Hematopoietic multipotent progenitor cell treated with erythropoietin and hydrocortisone succinate and interleukin-3 and kit ligand, for 17 days (in vitro differentiated cells): ENCODE results near the gene CPA3.

Experiments
- DNase-seq: peaks from one replicate; pipeline ENCODE4 v3.0.0-alpha.2; 2015; ENCODE audit warnings: low spot score

CPA3 gene

DNA sequence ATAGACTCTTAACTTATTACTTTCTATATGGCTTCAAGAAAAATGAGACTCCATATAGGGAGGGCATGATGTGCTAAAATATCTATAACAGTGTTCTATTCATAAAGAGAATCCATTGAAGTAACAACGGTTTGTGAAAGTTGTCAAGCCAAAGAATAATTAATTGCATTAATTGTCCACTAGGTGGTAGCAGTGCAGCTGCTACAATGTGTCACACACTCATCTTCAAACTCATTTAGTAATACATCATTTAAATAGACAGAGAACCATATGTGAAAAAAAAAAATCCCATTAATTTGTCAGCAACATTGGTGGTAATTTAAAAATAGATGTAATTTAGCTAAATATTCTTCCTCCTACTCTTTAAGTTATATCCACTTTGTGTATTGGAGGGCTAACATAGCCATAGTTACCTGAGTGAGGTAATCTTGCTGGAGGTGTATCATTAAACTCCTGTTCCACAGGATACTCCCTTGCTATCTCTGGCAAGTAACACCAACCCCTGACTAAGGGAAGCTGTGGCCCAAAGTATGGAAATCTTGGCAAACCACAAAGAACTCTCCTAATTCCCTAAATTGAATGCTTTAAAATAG, 3.7 kb upstream of the CPA3 start:
- DNase-seq: peak; percentile 67

GRCh38 chr3:148863297-148863696, 1.8 kb upstream of the CPA3 start:
- DNase-seq: no peak

DNA sequence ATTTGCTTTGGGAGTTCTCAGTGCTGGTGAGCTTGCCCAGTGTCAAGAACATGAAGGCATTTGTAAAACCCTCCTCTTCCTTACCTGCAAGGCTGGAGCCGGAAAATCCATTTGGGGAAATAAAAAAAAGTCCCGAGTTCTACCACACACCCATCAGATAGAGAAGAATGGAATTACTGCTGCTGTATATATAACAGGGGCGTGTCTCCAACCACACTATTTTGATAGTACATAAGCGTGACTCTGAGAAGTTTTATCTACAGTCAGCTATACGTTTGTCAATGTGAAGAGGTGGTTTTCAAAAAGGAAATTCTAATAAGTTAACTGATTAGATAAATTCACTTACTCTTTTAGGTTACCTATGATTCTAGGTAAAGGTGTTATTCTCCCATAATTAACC, 1.3 kb upstream of the CPA3 start:
- no peak for DNase-seq

GRCh38 chr3:148866261-148866660, 1.2 kb downstream of the CPA3 start:
- no peak for DNase-seq

DNA sequence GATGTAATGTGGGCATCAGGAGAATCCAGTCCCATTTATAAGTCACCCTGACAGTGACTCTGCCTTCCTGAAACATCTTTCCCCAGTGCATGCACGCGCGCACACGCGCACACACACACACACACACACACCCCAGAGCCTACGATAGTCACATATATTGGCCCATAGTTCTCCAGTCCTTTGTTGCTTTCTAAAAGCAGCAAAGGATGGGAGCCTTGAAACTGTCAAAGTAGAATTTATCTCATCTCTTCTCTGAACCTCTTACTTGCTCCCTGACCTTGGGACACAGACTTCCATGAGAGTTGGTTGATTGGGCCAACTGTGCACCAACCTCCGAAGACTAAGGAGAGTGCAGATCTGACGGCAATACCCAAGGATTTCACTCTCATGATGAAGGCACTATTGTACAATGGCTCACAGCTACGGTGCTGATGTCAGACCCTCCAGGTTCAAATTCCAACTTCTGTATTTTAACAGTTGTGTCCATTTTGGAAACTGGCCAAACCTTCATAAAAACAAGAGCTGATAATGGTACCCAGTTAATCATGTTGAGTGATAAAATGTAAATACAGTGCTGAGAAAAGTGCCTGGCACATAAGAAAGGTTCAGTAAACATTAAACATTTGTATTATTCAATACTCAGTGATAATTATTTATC, 8.3 kb downstream of the CPA3 start:
- DNase-seq: no peak

DNA sequence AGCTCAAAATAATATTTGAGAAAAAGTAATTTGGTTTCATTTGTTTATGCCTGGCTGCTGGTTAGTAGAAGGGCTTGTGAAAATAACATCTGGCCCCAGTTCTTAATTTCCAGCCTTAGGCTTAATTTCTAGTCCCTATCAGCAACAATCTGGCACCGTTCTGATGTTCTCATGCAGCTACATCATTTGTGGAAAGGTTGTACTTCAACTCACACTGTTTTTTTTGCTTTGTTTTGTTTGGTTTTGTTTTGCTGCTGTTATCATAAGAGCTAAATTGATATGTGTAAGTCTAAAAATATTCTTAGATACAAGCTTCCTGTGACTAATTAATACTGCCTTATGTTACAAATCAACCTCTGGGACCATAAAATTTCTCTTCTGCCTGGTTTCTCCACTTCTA, 8.9 kb downstream of the CPA3 start:
- DNase-seq: no peak

- DNase-seq: no peak
Observed at GRCh38 chr3:148878095-148878494, 13.0 kb downstream of the CPA3 start.

DNA sequence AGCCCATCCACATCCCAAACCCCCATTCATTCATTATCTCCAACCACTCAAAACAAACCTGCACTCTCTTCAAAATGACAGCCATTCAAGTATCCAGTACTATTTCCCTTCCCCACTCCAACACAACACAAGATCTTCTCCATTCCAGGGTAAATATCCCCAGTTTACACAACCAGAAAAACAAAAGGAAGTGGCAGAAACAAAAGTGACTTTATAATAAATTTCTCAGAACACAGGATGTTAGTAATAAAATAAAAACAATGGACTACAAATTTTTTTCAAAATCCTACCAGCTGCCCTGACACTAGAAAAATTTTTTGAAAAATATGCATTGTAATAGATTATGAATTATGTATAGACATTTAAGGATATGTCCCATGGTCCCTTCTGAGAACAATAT, 14.2 kb downstream of the CPA3 start:
- DNase-seq: no peak

DNA sequence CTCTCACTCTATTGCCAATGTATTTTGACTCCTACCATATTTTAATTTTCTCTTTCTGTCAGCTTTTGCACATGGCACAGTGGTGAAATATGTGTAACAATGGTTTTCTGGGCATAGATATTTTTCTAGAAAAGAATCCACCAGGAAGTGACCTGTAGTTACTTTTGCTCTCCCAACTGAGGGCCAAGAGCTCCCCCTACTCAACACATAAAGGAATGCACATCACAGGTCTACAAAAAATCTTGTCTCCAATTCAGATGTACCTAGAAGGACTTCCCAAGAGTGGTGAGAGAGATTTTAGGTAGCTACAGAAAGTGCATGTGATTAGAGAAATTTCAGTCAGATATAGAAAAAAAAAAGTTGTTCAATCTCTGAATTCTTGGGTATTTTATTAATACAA, 15.6 kb downstream of the CPA3 start:
- DNase-seq: no peak

DNA sequence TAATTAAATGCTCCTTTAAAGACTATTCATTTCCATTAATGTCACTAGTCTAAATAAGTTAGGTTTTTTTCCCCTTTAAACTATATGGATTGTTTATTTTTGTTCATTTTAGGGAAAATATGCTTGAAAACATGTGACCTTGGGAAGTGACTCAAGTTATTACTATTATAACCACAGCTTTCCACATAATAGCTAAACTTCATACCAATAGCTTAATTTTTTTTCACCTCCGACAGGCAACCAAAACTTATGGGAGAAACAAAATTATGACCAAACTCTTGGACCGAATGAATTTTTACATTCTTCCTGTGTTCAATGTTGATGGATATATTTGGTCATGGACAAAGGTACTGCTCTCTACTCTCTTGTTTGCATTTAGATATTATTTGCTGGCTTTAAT, 16.2 kb downstream of the CPA3 start:
- no peak for DNase-seq

DNA sequence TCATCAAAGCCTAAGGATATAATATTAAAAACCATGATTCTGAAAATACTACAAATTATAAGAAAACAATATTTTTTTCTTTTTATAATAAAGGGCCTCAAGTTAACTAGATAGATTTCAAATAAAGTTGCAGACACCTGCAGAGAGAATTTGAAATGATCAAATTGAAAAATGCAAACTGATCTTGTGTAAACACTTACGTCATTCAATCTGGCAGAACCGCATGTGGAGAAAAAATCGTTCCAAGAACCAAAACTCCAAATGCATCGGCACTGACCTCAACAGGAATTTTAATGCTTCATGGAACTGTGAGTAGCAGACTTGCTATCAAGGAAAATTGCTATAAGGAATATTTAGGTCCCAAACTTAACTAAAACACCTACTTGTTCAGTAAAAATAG, 17.2 kb downstream of the CPA3 start:
- DNase-seq: no peak

GRCh38 chr3:148883163-148883562, 18.1 kb downstream of the CPA3 start:
- DNase-seq: no peak

- DNase-seq: no peak
Observed at GRCh38 chr3:148884261-148884660, 19.2 kb downstream of the CPA3 start.

DNA sequence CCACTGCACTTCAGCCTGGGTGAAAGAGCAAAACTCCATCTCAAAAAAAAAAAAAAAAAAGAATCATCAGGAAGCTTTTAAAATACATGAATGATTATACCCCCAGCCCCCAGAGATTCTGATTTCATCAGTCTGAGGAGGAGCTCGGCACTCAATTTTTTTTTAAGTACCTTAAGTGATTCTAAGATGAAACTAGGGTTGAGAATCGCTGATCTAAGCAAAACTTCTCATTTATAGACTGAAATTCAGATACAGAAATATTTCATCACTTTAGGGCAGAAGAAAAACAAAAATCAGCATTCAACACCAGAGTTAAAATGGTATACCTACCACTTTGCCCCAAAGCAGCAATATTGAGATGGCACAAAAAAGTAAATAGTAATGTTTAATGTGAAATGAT, 24.7 kb downstream of the CPA3 start:
- DNase-seq: no peak

- DNase-seq: no peak
Observed at GRCh38 chr3:148896062-148896461, 31.0 kb downstream of the CPA3 start.

- DNase-seq: no peak
Observed at GRCh38 chr3:148901987-148902791, 37.1 kb downstream of the CPA3 start.

- DNase-seq: no peak
Observed at GRCh38 chr3:148903022-148903442, 37.9 kb downstream of the CPA3 start.

GRCh38 chr3:148903941-148904340, 38.8 kb downstream of the CPA3 start:
- no peak for DNase-seq

GRCh38 chr3:148906667-148907066, 41.6 kb downstream of the CPA3 start:
- DNase-seq: no peak

DNA sequence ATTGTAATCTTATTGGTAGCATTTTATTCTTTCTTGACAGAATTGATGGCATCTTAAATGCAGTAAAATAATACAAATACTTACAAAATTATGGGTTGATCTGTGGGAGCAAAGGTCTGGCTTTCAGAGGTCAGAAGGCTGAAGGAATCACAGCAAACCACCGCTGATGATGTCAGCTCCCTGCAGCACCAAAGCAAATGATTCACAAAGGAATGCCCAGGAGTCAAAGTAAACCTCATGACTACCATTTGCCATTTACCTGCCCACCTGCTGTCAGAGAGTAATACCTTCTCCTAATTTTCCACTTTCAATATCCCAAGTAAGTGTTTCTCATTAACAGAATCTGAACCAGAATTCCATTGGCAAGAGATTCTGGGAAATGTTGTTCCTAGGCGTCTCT, 46.1 kb downstream of the CPA3 start:
- DNase-seq: no peak

- DNase-seq: no peak
Observed at GRCh38 chr3:148911592-148911991, 46.5 kb downstream of the CPA3 start.

DNA sequence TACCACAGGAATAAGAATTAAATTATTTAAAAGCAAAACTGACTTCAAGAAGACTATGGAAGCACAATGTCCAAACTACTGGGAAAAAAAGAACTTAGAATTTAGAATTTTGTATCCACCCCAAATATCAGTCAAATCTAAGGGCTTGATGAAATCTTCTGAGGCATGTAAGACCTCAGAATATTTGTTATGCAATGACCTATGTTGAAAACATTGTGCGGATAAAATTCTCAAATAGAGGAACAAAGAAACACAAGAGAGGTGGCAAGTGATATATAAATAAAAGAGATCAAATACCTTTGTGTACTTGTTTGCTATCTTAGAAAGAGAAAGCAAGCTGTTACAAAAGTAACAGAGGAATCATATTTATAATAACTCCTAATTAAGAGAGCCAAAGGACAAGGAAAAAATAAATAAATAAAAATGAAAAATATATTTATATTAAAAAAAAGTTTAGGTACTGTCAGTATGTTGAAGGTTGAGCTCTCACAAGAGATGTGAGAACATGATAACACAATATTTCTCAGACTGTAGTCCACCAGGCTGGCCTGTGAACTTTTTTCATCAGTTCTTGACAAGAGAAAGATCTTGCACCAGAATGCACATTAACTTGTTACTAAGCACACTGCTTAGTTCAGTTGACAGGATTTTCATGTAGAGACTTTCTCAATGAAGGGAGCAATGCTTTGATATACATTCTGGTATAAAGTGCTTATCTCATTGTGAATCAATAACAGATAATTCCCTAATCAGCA, 50.0 kb downstream of the CPA3 start:
- DNase-seq: no peak

GRCh38 chr3:148916132-148916531, 51.0 kb downstream of the CPA3 start:
- no peak for DNase-seq
